Measurements from ENCODE around the gene USH1G.
"Not testable (repeated sequence)": the region's sequence is repeated elsewhere in the genome, so short reads cannot be mapped to it uniquely, and the experiment has no call there.

Gene USH1G

DNA sequence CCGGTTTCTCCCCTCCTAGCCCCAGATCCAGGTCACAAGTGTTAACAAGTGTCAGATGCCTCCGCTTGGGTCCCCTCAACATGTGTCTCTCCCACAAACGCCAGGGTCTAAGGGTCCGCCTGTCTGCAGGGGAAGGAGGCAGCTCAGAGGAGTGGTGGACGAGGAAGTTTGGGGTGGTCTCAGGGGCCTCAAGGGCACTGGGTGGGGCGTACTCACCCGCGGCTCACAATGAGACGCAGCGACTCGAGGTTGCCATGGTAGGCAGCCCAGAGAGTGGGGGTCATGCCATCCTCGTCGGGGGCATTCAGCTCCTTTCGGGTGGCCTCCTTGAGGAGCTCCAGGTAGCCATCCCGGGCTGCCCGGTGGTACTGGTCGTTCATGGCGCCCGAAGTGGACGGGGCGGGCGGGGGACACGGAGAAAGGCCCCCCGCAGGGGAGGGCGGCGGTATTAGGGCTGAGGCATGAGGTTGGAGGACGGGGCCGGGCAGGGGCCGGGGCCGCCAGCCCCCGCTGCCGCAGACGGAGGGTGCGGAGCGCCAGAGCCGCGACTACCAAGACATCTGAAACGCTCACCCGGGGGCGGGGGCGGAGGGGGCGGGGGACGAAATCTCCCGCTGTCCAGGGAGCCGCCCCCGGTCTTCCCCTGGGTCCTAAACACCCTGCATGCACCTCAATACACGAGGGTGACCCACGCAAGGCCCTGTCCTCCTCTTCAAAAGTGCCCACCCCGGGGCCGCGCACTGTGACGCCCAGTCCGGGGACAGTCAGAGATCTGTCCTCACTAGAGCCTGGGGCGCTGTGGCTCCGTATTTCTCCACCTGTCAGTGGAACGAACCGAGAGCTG, at the start of gene USH1G:
USH1G (minus strand) TSS at position 562 of the 844 bp plus-strand sequence; CDS start at position 380, 182 bp downstream.
- H3K27me3 ChIP-seq (ENCODE audit: low read depth): peaks cover 43% of the 10 kb centered on the region
- peak within 1 kb of the TSS; percentile 37 for H3K4me3 ChIP-seq
- H3K9me3 ChIP-seq: no peaks in the 10 kb centered on the region
- no peaks in the 10 kb centered on the region for H3K36me3 ChIP-seq (replicated peaks)
- DNase-seq (ENCODE audit: low spot score in 2 of 2): peak; percentile 17 to 63
- H3K4me1 ChIP-seq: no peaks in the 10 kb centered on the region; the same call in 1 of the 2 replicates
- in situ Hi-C loops (cut with MboI; ENCODE audit: low sequenced_read_pairs): loop anchor here (10.0 kb wide), 1 partner anchor 492 kb away; no protein-coding TSS in a partner anchor

DNA sequence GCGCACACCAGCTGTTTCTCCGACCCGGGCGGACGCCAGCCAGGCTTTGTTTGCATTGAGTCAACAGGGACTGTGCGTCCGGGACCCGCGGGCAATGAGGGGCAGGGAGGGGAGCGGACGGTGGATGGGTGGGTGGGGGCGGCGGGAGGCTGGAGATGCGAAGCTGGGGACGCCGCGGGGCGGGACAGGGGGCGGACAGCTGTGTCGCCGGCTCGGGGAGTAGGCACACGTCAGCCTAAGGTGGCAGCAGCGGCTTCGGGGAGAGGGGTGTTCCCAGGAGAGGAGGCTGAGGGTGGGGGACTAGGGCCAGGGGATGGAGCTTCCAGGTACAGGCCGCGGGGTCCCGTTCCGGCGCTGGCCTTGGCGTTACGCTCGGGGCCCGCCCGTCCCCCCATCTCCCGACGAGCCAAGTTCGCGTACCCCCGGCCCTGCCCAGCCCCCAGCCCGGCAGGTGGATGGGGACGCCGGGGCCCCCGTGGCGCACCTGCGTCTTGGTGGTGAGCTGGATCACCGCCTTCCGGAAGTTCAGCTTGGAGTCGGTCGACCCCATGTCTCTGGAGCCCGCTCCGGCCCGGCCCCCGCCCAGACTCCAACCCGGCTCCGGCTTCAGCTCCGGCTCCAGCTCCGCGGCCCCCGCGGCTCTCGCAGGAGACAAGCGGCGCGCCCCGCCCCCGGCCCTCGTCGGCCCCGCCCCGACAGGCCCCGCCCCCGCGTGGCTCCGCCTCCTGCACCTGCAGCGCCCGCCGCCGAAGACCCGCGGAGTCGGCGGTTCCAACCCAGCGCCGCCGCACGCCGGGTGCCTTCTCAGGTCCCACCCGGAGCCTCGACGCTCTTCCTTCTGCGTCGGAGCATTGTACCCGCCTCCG, 49.3 kb upstream of the USH1G start, which contains the start of gene HID1:
HID1 (minus strand) TSS at position 653 of the 866 bp plus-strand sequence; CDS start at position 550, 103 bp downstream.
- Histone ChIP-seq H3K9me3 (no peaks in the 10 kb centered on the region), H3K4me3 (peak within 1 kb of the TSS; percentile 71), H3K4me1 (peaks cover 12% of the 10 kb centered on the region), H3K36me3 (replicated peaks) (no peaks in the 10 kb centered on the region), H3K27me3 (ENCODE audit: low read depth) (no peaks in the 10 kb centered on the region)
- in situ Hi-C loops (cut with MboI; ENCODE audit: low sequenced_read_pairs): no loop called here
- peak; percentile 49 to 89 for DNase-seq (ENCODE audit: low spot score in 2 of 2)

DNA sequence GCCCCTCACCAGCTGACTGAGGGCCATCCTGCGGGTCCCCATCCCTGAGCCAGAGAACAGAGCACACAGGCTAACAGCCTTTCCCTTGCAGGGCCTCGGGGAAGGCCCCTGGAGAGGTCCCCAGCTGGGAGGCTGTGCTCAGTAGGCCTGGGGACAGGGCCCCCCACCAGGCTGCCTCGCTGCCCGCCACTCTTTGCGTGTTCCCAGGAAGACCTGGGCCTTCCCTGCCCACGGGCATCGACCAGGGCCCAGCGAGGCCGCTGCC, 48.7 kb upstream of the USH1G start:
- H3K36me3 ChIP-seq (replicated peaks): no peaks in the 10 kb centered on the region
- peak overlapping the region; percentile 71 for H3K4me3 ChIP-seq
- no peaks in the 10 kb centered on the region for H3K9me3 ChIP-seq
- DNase-seq (ENCODE audit: low spot score in 2 of 2): no peak
- no peaks in the 10 kb centered on the region for H3K27me3 ChIP-seq (ENCODE audit: low read depth)
- H3K4me1 ChIP-seq: peaks cover 12% of the 10 kb centered on the region
- in situ Hi-C loops (cut with MboI; ENCODE audit: low sequenced_read_pairs): no loop called here

DNA sequence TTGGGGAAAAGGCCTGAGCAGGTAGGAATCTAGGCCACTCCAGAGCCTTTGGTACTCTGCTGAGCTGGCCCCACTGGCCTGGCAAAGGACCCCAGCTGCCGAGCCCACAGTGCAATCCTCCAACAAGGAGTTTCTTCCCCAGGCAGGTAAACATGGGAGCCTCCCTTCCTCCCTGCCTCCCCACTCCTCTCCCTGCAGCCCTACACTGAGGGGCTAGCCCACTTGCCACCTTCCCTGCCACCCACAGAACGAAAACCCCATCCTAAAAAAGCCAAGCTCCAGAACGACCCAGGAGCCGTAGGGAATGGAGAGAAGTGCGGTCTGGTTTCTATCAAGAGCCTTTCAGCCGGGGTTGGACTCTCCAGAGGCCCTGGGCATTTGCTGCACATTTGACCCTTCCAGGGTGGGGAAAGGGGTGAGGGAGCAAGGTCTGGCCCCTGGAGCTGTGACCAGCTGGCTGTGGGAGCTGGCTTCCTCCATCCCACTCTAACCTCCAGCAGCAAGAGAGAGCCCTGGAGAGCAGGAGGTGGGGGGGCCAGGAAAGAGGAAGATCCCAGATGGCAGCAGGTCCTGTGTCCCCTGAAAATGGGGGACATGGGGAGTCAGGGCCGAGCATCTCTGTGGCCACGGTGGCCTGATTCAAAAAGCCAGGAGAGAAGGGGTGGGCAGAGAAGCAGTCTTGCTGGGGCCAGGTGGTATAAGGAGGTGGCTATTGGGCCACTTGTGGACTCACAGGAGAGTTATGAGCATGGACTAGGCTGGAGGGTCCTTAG, 48.2 kb upstream of the USH1G start:
- Histone ChIP-seq H3K4me1 (peaks cover 12% of the 10 kb centered on the region), H3K36me3 (replicated peaks) (no peaks in the 10 kb centered on the region), H3K4me3 (peak overlapping the region; percentile 71), H3K9me3 (no peaks in the 10 kb centered on the region), H3K27me3 (ENCODE audit: low read depth) (no peaks in the 10 kb centered on the region)
- DNase-seq (ENCODE audit: low spot score in 2 of 2): no peak
- in situ Hi-C loops (cut with MboI; ENCODE audit: low sequenced_read_pairs): no loop called here

DNA sequence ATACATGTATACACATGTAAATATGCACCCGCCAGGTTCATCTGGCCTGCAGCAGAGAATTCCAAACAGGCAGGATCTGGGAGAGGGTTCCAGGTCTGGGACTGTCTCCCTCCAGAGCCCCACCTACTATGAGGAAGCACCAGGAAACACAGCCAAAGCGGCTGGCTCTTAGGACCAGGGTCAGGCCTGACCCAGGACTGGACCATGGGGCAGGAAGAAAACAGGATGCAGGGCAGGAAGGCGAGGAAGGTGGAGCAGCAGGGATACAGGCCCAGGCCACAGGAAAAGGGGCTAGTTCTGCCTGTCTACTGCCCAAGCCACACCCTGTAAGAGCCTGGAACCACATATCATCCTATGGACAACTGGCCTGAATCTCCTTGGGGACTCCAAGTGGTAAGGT, 47.3 kb upstream of the USH1G start:
- H3K9me3 ChIP-seq: no peaks in the 10 kb centered on the region
- H3K27me3 ChIP-seq (ENCODE audit: low read depth): no peaks in the 10 kb centered on the region
- no peak overlapping the region for H3K4me3 ChIP-seq
- in situ Hi-C loops (cut with MboI; ENCODE audit: low sequenced_read_pairs): no loop called here
- H3K36me3 ChIP-seq (replicated peaks): no peaks in the 10 kb centered on the region
- H3K4me1 ChIP-seq: peaks cover 12% of the 10 kb centered on the region
- DNase-seq (ENCODE audit: low spot score in 2 of 2): no peak

DNA sequence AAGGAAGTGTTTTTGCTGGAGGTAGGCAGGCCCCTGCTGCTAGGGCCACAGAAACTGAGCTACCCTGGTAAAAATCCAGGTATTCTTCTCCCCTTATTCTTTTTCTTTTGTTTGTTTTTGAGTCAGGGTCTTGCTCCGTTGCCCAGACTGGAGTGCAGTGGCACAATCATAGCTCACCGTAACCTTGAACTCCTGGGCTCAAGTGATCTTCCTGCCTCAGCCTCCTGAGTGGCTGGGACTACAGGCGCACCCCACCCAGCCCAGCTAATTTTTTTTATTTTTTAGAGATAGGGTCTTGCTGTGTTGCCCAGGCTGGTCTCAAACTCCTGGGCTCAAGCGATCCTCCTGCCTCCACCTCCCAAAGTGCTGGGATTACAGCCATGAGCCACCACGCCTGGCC, 46.4 kb upstream of the USH1G start:
- H3K36me3 ChIP-seq (replicated peaks); H3K9me3 ChIP-seq; DNase-seq (ENCODE audit: low spot score in 2 of 2); H3K4me1 ChIP-seq; H3K4me3 ChIP-seq; H3K27me3 ChIP-seq (ENCODE audit: low read depth): not testable (repeated sequence)
- in situ Hi-C loops (cut with MboI; ENCODE audit: low sequenced_read_pairs): loop anchor here (10.0 kb wide), 1 partner anchor 445 kb away; no protein-coding TSS in a partner anchor

DNA sequence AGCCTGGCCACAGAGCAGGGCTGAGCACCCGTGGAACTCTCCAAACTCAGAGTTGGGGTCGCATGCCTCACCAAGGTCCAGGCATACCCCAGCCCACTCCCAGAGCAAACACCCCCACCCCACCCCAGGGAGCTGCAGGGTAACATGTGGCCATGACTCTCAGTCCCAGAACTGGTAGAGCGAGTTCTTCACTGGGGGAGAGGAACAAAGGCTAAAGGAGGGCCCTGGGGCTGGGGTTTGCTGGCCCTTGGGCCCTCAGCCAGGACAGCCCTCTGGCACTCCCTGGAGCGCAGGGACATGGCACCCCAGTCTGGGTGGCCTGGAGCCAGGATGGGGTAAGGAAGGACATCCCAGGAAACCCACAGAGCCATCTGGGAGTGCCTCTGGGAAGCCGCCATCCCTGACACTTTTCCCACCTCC, 45.3 kb upstream of the USH1G start:
- no peaks in the 10 kb centered on the region for H3K27me3 ChIP-seq (ENCODE audit: low read depth)
- H3K36me3 ChIP-seq (replicated peaks): no peaks in the 10 kb centered on the region
- peaks cover 8% of the 10 kb centered on the region for H3K4me1 ChIP-seq
- in situ Hi-C loops (cut with MboI; ENCODE audit: low sequenced_read_pairs): loop anchor here (10.0 kb wide), 1 partner anchor 446 kb away; no protein-coding TSS in a partner anchor
- no peak overlapping the region for H3K4me3 ChIP-seq
- H3K9me3 ChIP-seq: no peaks in the 10 kb centered on the region
- DNase-seq (ENCODE audit: low spot score in 2 of 2): no peak

DNA sequence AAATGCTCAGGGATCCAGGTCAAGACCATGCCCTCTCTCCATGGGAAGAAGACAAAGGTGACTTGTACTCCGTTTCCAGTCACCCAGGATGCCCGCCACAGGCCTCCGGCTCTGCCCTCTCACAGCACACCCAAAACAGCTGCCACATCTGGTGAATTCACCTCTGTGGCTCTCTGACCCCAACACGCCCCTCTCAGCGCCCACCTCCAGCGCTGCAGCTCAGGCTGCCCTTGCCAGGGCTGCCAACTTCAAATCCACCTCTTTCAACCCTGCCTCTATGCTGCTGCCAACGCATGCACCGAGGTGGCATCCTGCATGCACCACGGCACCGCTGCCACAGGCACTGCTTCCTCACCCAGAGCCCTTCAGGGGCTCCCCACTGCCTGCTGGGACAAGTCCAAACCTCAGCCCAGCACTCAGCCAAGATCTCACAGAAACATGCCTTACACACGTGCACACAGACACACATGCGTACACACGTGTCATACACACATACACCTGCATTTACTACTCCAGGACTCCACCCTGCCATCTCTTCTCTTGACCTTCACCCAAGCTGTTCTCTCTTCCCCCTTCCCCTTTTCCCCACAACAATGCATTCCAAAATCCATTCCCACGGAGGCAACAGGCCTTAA, 42.0 kb upstream of the USH1G start:
- peaks cover 3% of the 10 kb centered on the region for H3K4me1 ChIP-seq
- H3K4me3 ChIP-seq: no peak overlapping the region
- H3K36me3 ChIP-seq (replicated peaks): no peaks in the 10 kb centered on the region
- no peaks in the 10 kb centered on the region for H3K27me3 ChIP-seq (ENCODE audit: low read depth)
- in situ Hi-C loops (cut with MboI; ENCODE audit: low sequenced_read_pairs): loop anchor here (10.0 kb wide), 1 partner anchor 450 kb away; no protein-coding TSS in a partner anchor
- no peaks in the 10 kb centered on the region for H3K9me3 ChIP-seq
- no peak for DNase-seq (ENCODE audit: low spot score in 2 of 2)

DNA sequence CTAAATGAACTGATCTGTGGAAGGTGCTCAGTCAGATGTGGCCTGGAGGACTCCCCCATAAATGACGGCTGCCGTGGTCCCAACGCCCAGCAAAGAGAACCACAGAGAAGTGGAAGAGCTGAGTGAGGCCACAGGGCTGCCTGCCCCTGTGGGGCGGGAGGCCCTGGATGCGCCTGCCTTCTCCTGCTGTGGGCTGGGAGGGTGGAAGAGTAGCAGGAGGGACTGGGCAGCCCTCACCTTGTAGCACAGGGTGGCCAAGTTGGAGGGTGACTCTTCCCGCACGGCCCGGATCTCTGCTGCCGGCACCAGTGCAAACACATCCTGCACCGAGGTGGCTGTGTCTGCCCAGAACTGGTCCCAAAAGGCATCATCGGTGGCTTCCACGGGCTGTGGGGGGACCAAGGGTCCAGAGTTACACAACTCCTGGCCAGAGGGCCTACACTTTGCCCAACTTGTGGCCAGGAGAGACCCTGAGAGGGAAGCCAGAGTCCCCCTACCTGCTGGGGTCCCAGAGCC, 41.2 kb upstream of the USH1G start:
- no peak for DNase-seq (ENCODE audit: low spot score in 2 of 2)
- Histone ChIP-seq H3K27me3 (ENCODE audit: low read depth) (no peaks in the 10 kb centered on the region), H3K4me3 (no peak overlapping the region), H3K36me3 (replicated peaks) (no peaks in the 10 kb centered on the region), H3K4me1 (peaks cover 3% of the 10 kb centered on the region), H3K9me3 (no peaks in the 10 kb centered on the region)
- in situ Hi-C loops (cut with MboI; ENCODE audit: low sequenced_read_pairs): loop anchor here (10.0 kb wide), 1 partner anchor 450 kb away; no protein-coding TSS in a partner anchor

DNA sequence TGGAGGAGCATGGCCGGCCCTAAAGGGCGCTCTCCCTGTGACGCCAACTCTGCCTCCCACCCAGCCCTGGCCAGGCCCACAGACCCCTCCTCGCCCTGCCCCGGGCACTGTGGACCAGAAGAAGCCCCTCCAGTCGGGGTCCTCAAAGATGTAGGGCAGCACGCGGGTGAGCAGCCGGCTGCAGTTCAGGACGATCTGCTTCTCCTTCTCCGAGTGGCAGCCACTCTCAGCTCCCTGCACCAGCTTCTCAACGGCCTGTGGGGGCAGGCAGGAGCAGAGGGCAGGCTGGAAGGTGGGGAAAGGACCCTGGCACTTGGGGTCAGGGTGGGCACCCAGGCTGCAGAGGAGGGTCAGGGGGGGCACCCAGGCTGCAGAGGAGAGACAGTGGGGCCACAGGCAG, 40.6 kb upstream of the USH1G start:
- H3K4me1 ChIP-seq: peaks cover 3% of the 10 kb centered on the region
- in situ Hi-C loops (cut with MboI; ENCODE audit: low sequenced_read_pairs): loop anchor here (10.0 kb wide), 1 partner anchor 451 kb away; no protein-coding TSS in a partner anchor
- no peaks in the 10 kb centered on the region for H3K27me3 ChIP-seq (ENCODE audit: low read depth)
- H3K4me3 ChIP-seq: no peak overlapping the region
- DNase-seq (ENCODE audit: low spot score in 2 of 2): no peak
- H3K9me3 ChIP-seq: no peaks in the 10 kb centered on the region
- no peaks in the 10 kb centered on the region for H3K36me3 ChIP-seq (replicated peaks)

DNA sequence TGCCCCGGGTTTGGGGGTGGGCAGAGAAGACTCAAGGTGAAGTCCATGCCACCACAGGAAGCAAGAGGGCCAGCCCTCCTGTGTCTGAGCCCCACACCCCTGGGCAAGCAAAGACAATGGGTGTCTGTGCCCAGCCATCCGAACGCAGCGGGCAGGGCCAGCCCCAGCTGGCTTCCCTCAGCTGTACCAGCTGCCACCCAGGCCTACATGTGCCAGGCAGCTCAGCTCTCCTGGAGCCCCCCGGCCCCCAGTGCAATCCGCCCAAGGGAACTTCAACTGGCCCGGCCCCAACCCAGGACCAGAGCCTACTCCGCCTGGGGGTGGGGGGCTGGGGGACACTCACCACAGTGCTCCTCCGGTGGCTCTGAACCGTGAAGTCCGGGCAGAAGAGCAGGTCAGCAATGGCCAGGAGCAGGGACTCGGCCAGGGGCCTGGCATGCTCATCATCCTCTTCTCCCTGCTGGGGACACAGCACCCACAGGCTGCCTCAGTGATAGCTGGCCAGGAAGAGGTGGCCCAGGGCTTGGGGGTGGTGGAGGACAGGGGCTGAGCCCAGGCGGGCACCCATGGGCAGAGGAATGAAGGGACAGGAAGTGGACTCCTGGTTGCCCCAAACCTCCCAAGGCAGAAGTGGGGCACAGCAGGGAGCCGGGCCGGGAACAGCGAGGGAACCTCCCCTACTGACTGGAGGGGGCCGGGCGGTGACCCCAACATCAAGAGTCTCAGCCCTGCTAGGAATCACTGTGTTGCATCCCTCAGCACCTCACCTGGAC, 39.8 kb upstream of the USH1G start:
- Histone ChIP-seq H3K36me3 (replicated peaks) (no peaks in the 10 kb centered on the region), H3K9me3 (no peaks in the 10 kb centered on the region), H3K4me1 (peaks cover 3% of the 10 kb centered on the region), H3K4me3 (no peak overlapping the region), H3K27me3 (ENCODE audit: low read depth) (no peaks in the 10 kb centered on the region)
- DNase-seq (ENCODE audit: low spot score in 2 of 2): no peak
- in situ Hi-C loops (cut with MboI; ENCODE audit: low sequenced_read_pairs): loop anchor here (10.0 kb wide), 1 partner anchor 452 kb away; no protein-coding TSS in a partner anchor

DNA sequence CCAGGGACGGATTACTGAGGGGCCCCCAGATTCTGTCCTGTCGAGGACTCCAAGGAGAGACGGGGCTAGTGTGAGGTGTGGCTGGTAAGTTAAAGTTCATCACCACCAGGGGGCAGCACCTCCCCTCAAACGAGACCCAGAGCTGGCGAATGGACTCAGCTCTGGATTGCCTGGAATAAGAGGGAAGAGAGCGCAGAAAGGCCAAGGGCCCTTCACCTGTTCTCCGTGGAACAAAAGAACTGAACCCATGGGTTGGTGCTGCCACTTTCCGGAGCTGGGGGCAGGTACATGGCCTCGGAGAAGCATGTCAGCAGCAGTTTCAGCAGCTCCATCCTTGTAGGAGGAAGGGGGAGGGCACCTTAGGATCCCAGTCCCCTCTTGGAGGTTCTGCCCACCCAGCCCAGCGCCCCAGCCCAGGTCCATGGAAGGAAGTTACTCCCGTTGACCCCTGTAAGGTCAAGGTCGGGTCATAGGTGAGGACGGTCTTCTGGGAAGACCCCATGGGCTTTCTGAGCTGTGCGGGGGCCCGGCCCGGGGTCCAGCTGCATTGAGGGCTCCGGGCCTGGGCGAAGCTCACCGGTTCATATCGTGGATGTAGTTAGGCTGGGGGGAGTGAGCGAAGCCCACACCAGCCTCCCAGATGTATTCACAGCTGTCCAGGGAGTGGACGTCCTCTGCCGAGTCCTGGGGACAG, 38.7 kb upstream of the USH1G start:
- no peaks in the 10 kb centered on the region for H3K27me3 ChIP-seq (ENCODE audit: low read depth)
- DNase-seq (ENCODE audit: low spot score in 2 of 2): peak; percentile 87 to 95
- no peaks in the 10 kb centered on the region for H3K36me3 ChIP-seq (replicated peaks)
- in situ Hi-C loops (cut with MboI; ENCODE audit: low sequenced_read_pairs): loop anchor here (10.0 kb wide), 1 partner anchor 453 kb away; no protein-coding TSS in a partner anchor
- no peaks in the 10 kb centered on the region for H3K9me3 ChIP-seq
- peaks cover 3% of the 10 kb centered on the region for H3K4me1 ChIP-seq
- H3K4me3 ChIP-seq: no peak overlapping the region
